GM18909 (cell line): ENCODE measurements around the gene PECR.
A peak's percentile ranks its signal among the peaks of the same experiment; 100 is the strongest.
"Not testable (repeated sequence)": the region's sequence is repeated elsewhere in the genome, so short reads cannot be mapped to it uniquely, and the experiment has no call there.

Experiments
- ATAC-seq: cut with Tn5 transposase; IDR thresholded peaks from one replicate; pipeline ENCODE4 v1.9.1; 2021; ENCODE audit warnings: mild to moderate bottlenecking; ENCODE audit not compliant: unreplicated experiment, poor library complexity

The PECR gene

DNA sequence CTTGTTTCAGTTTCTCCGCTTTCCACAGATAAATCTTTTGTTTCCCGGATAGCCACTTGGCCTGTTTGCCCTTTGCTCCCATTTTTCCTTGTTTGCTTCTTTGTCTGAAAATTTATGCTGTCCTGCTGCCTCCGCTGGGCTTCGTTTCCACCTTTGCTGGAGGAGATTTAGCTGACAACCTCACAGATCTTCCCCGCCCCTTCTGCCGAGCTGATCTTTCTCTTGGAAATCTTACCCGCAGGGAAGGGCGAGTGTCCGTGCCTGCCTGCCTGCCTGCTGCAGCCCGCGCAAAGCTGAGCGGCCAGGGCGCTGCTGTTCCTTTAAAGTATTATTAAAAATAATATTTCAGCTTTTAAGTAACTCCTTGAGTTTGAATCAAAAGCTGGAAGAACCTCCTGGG lies 26.2 kb upstream of the PECR start:
- no peak for ATAC-seq

DNA sequence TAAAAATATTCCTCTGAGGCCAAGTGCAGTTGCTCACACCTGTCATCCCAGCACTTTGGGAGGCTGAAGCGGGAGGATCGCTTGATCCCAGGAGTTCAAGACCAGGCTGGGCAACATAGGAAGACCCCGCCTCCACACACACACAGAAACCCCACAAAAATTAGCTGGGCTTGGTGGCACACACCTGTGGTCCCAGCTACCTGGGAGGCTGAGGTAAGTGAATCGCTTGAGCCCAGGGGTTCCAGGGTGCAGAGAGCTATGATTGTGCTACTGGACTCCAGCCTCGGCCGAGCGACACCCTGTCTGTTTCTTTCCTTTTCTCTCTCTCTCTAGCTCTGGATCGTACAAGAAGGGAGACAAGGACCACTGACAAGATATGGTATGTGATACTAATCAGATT lies 25.7 kb upstream of the PECR start:
- no peak for ATAC-seq

DNA sequence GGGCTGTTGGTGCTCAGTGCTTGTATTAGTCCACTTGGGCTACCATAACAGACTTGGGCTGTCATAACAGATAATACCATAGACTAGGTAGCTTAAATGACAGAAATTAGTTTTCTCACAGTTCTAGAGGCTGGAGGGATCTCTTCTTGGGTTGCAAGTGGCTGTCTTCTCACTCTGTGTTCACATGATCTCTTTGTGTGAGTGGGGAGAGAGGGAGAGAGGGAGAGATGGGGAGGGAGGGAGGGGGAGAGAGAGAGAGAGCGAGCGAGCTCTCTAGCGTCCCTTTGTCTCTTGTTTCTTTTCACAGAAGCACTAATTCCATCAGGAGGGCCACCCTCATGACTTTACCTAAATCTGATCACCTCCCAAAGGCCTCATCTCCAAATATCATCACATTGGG lies 23.1 kb upstream of the PECR start:
- no peak for ATAC-seq

DNA sequence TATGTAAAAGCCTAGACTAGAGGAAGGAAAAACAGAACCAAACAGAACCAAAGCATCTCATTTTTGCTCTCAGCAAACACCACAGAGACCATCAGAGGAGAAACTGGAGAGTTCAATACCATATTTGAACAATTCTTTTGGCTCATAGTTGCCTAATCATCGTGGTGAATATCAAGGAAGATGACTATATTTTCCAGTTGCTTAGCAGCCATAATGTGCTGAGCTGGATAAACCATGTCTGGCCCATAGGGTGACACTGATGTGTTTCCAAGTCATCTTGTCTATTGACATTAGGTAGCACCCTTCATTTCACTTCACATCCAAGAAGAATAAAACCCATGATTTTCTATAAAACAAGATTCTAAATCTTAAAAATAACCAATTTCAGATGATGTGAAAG lies 21.6 kb upstream of the PECR start:
- ATAC-seq = no peak

DNA sequence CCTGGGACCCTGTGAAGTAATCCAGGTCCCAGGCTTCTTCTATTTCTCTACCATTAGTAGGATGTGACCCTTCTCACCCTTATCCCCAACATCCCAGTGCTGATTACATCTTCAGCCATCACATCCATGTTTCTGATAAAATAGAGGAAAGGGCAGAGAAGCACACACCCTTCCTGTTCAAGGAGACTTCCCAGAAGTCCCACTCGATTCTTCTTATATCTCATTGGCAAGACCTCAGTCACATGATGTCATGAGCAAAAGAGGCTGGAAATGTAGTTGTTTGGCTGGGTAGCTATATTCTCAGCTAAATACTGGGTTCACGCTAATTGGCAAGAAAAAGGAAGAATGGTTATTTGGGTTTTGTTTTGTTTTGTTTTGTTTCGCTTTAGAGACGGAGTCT lies 19.5 kb upstream of the PECR start:
- ATAC-seq = no peak

DNA sequence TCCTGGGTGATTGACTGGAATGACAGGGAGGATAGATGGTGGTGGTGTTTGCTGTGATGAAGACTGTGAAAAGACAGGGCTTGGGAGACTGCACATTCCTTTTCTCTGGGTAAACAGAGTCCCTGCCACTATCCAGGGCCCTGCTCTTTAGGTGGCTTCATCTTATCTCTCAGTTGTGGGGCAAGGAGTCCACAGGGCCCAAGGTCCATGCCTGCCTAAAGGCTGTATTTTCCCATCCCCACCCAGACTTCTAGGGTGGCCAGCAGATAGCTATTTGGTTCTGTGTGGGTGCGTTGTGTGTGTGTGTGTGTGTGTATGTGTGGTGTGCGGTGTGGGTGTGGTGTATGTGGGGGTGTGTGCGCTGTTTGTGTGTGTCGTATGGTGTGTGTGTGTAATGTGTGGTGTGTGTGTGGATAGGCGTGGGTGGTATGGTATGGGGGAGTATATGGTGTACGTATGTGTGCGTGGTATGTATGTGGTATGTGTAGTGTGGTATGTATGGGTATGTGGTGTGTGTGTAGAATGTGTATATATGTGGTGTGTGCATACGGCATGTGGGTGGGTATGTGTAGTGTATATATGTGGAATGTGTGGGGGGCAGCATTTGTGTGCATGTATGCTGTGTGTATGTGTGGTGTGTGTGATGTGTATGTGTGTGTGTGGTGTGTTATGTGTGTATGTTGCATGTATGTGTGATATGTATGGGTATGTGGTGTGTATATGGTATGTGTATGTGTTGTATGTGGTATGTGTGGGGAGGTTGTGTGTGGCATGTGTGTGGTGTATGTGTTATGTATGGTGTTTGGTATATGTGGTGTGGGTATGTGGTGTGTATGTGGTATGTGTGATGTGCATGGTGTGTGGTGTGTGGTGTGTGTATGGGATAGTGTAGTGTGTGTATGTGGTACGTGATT lies 17.1 kb upstream of the PECR start:
- no peak for ATAC-seq

DNA sequence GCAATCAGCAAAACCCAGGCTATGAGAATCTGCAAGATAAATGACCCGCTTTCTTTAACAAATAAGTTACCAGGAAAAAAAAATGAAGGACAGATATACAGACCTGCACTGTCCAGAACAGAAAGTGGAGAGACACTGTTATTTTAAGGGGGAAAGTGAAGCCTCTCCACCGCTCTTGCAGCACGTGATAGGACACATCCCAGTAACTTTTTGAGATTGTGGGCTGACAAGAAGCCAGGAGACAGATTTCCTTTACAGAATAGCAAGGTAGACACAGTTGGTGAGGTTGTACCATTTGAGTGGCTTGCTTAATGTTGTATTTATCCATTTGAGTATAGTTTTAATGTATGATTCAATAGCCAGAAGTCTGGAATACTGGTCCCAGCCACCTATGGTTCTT lies 13.1 kb upstream of the PECR start:
- no peak for ATAC-seq

DNA sequence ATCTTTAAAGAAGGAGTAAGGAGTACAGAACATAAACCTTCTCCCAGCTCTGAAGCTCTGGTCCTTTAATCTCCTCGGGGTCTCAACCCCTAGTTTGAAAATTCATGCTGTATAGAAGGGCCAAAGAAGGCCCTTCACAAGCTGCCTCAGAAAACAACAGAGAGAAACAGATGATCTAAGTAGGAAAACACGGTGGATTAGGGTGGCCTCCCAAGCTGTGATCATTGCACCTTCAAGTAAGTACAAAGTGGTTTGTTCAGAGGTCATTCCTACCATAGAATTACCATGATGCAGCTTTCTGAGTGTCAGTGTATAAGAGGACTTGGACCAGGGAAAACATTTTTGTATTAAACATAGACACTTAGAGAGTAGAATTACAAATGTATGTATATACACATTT lies 11.0 kb upstream of the PECR start:
- ATAC-seq = no peak

DNA sequence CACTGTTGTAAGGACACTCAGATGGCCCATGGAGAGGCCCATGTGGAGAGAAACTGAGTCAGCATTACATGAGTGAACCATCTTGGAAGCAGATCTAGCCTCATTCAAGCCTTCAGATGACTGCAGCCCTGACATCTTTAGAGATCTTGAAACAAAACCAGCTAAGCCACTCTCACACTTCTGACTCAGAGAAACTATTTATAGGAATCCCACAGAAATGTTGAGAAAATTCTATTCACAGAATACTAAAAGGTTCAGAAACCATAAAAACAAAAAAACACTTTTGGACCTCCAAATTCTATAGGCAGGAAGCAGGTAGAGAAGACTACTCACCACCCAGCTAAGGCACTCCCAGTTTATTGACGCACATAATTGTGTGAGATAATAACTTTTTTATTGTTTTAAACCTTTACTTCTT lies 8.8 kb upstream of the PECR start:
- peak; percentile 68 for ATAC-seq

DNA sequence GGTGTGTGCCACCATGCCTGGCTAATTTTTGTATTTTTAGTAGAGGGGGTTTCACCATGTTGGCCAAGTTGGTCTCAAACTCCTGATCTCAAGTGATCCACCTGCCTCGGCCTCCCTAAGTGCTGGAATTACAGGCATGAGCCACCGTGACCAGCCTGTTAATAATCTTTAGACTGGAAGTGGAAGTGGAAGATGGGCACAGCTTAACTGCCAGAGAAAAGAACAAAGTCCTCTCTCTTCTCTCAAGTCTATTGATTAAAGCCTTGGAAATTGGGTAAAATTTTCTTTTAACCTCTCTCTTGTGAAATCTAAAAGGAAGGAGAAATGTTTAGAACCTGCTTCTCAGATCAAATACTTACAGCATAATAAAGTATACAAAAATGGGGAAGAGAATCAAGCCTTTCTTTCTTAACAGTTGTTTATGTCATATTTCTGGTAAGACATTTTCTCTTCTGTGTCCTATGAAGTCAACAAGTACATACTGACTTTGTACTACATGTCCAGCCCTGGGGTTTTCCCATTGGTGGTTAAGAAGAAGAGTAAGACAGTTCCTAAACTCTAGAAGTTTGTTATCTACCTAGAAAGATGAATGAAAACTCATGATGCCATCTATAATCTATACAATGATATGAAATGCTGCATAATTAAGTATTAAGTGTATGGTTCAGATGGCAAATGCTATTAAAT lies 4.7 kb upstream of the PECR start:
- no peak for ATAC-seq

DNA sequence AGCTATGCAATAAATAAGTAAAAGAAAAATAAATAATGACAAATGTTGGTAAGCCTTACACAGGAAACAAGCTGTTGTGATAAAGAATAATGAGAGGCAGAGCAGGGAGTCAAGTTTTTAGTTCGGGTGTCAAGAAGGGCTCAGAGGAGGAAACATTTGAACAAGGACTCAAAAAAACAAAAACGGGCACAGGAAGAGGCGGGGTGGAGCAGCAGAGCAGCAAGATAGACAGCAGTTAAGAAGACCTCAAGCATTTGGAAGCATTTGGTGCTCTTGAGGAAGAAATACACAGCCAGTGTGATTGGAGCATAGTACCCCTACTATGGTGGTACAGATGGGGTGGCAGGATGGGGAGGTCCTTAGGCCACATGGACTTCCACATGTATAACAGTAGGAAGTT lies 2.9 kb upstream of the PECR start:
- no peak for ATAC-seq

DNA sequence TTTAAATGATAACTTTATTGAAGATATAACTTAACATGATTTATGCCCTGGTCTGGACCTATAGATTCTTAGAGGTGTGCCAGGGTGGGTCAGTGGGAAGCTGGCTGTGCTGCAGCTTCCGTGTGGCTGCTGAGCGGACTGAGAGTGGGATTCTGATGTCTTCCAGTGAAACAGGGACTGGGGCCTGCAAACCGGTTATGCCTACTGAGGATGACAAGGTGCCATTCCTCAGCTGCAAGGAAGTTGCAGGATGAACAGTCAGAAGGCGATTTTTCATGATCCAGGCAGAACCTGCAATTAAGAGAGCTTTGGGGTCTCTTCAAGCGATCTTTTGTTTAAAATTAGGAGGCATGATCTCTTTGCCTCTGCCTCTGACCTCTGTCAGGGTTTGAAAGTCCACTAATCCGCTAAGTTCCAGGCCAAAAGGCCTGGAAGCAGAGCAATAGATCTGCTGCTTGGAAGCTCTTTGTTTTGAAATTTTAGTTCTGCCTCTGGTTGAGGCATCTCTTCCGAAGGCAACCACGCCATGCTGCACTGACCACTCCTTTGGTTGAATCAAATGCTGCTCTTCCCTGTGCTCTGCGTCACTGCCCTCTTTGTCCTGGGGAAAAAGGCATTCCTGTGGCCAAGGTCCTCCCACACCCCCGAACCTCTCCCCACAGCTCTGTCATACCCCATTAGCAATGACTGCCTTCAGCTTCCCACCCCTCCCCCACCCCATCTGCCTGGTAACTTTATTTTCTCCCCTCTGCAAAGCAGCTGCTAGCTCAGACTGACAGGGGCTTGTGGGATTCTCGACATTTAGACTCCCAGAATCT lies 2.1 kb upstream of the PECR start:
- ATAC-seq = no peak

DNA sequence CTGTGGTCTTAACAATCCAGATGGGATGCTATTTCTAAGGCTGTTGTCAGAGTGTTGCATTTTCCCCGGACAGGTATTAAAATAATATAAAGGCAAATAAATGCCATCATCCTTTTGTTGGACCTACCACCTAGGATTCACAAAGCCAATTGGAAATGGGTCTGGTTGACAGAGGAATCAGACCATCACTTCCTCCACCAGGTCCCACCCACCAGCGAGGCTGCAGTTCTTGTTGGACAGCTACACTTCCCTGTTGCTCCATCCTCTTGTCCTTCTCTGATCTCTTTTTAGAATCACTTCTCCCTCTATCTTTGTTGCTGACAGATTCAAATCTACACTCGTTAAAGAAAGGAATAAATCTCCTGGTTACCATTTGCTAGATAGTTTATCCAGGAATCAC lies 1.2 kb upstream of the PECR start:
- no peak for ATAC-seq

DNA sequence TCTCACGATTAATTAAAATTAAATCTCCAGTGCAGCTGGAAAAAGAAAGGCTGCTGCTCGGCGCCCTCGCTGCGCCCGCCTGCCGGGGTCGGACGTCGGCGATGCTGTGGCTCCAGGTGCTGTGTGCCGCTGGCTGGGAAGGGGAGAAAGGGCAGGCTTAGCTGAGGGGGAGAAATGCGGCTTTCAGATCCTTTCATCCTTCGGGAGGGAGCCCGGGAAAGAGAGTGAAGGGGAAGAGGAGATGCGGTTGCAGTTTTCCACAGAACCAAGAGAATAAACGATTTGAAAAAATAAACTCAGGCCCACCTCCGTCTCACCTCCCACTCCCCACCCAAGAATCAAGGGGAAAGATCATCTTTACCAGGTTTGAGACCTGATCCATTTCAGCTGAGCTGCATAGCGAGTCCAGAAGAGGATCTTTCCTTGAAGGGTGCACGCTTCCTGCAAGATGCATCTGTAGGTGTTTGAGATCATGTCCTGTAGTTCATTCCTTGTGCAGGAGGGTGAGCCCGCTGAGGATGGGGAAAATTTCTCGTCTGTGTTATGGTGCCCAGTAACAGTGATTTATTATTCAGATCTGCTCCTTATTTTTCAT lies 605 bp upstream of the PECR start:
- ATAC-seq = peak; percentile 14

DNA sequence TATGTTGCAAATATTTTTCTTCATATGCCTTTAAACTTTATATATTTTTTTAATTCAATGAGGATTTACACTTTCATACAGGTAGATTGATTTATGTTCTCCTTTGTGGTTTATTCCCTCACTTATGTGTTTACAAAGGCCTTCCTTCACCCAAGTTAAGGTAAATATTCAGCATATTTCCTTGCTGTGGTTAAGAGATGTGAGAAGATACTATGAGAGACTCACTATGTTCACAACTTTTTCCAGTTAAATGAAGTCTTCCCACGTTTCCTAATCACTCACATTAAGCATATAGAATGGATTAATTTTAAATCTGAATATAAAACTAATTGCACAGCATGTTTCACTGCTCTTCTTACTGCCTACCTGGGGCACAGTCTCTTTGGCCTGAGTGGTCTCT lies 597 bp downstream of the PECR start:
- no peak for ATAC-seq

DNA sequence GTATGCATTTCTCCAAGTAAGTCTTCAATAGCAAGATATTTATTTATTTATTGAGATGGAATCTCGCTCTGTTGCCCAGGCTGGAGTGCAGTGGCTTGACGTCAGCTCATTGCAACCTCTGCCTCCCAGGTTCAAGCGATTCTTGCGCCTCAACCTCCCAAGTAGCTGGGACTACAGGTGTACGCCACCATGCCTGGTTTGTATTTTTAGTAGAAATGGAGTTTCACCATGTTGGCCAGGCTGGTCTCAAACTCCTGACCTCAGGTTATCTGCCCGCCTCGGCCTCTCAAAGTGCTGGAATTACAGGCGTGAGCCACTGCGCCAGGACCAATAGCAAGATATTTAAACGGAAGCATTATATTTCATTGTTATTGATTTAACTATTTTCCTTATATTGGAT lies 1.6 kb downstream of the PECR start:
- ATAC-seq = not testable (repeated sequence)

DNA sequence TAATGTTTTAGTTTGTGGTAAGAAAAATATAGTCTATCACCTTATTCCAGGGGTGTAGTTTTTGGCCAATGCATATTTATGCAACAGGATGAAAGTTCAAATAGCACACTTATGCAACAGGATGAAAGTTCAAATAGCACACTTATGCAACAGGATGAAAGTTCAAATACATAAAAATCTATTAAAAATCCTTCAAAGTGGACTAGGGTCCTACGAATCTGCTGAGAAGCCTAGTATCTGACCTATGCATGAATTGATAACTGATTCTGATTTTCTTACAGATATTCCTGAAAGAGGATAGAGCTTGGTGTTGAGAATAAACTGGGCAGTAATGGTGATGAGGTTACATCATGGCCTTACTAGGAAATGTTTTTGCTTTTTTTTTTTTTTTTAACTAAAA lies 2.8 kb downstream of the PECR start:
- ATAC-seq = no peak

DNA sequence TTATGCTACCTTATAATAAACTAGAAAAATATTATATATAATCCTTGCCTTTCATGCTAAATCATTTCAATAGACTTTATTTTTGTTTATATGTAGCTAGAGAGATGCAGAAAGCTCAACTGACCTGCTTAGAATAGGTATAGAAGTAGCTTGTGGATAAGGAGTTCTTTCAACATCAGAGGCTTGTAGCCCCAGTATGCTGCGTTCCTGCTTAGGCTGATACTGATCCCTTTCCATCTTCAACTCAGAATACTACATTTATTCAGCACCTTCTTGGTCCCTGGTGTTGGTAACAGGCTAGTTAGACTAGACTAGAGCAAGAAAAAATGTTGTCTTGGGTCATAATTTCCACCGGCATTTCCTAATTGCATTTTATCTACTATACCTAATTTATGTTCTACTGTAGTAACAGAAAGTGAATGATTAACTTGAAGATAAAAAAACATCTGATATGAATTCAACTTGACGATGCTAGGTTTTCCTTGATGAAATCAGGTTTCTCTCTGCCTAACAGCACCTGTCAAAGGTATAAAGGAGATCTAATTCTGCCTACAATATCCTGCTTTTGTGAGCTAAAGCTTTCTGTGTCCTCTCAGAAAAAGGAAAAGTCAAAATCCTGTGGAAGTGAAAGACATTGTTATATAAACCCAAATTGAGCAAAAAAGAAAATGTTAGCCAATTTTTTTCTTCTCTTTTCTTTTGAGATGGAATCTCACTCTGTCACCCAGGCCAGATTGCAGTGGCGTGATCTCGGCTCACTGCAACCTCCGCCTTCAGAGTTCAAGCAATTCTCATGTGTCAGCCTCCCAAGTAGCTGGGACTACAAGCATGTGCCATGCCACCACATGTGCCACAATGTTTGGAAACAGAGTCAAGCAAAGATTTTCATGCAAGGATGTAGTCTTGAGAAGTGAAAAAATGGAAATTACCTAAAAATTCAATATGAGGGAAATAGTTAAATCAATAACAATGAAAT lies 5.8 kb downstream of the PECR start:
- no peak for ATAC-seq

DNA sequence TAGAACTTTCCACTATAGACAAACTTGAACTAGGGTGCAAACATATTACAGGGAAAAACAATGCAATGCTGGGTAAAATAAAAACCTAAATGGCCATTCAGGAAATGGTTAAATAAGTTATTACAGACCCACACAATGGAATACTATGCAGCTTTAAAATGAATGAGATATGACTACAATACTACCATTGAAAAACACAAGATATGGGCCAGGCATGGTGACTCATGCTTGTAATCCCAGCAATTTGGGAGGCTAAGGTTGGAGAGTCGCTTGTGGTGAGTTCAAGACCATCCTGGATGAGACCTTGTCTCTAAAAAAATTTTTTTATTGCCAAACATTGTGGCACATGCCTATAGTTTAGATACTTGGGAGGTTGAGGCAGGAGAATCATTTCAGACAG lies 6.8 kb downstream of the PECR start:
- no peak for ATAC-seq

DNA sequence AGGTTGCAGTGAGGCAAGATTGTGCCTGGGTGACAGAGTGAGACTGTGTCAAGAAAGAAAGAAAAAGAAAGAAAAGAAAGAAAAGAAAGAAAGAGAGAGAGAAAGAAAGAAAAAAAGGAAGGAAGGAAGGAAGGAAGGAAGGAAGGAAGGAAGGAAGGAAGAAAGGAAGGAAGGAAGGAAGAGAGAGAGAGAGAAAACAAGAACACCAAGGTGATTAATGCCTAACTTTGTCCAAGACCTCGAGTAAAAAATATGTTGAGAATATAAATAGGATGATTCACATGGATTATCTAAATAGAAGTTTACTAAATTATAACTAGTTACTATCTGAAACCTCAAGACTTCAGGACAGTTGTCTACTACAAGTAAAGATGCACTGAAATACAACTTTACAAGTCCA lies 7.2 kb downstream of the PECR start:
- no peak for ATAC-seq
